Thyroid gland (tissue), 4 donors: Measurements from ENCODE around the gene XDH. TPM values are rescaled to one million over a fixed set of nuclear protein-coding genes. Genes with fewer than 3 reads are reported as not detected.
A peak's percentile ranks its signal among the peaks of the same experiment; 100 is the strongest.

Experiments used
- DNase-seq, 2 donors: peaks; one replicate each; pipeline ENCODE4 v3.0.0-alpha.2; 2019
- H3K27ac ChIP-seq, 3 donors: fragments of 200-600 bp; sonication (generic); 1 replicate in 2 of 3; 2 replicates in 1 of 3; pipeline ENCODE4 v1.5.1; 2016 to 2019; ENCODE audit warnings: mild to moderate bottlenecking in 1 of 3, moderate library complexity in 1 of 3
- H3K27me3 ChIP-seq: fragments of 200-600 bp; sonication (generic); one replicate; pipeline ENCODE4 v1.5.1; 2019
- H3K36me3 ChIP-seq, 2 donors: fragments of 200-600 bp; sonication (generic); one replicate each; pipeline ENCODE4 v1.5.1; 2016 to 2019
- H3K4me1 ChIP-seq, 2 donors: fragments of 200-600 bp; sonication (generic); one replicate each; pipeline ENCODE4 v1.5.1; 2017 to 2019
- H3K4me3 ChIP-seq, 3 donors: fragments of 200-600 bp; sonication (generic); replicated peaks in 1 of 3; 1 replicate in 2 of 3; 2 replicates in 1 of 3; pipeline ENCODE4 v1.5.1; 2016; ENCODE audit warnings: mild to moderate bottlenecking in 1 of 3
- H3K9me3 ChIP-seq: fragments of 200-600 bp; sonication (generic); one replicate; pipeline ENCODE4 v1.5.1; 2017
- POLR2A ChIP-seq, 2 donors: fragments of 450-650 bp; IDR thresholded peaks; one replicate each; pipeline ENCODE4 v1.6.1; 2017; ENCODE audit warnings: antibody characterized with exemption in 2 of 2, mild to moderate bottlenecking in 2 of 2, moderate library complexity in 1 of 2
- WGBS, 2 donors: methylation state at CpG; one replicate each; pipeline ENCODE4 v1.1.5; 2017; 5-methylcytosine and 5-hydroxymethylcytosine counted together
- intact Hi-C: fragments of 100-400 bp; cut with DNase I; formaldehyde crosslinking; loops from one replicate; pipeline ENCODE4 v1.15.1; 2023
- total RNA-seq, 4 donors: library from RNA; depleted of rRNA; stranded (reverse); fragments of >200 nt; gene quantifications; one replicate each; pipeline ENCODE4 v1.2.3, GENCODE V29; 2016
- TF ChIP-seq, protein P1 (sequence below), 6 experiments: fragments of 200-600 bp in 3 of 6; fragments of 450-650 bp in 3 of 6; sonication (generic) in 3 of 6; IDR thresholded peaks; one replicate each; pipeline ENCODE4 v1.5.1; 2016 to 2019; ENCODE audit warnings: antibody characterized with exemption in 6 of 6, mild to moderate bottlenecking in 2 of 6, inconsistent platforms in 1 of 6, moderate library complexity in 1 of 6

Gene XDH
- total RNA-seq, 4 donors from 2014 or later = 0.13 to 2.6 (median 1.9) TPM; not detected in 1

DNA sequence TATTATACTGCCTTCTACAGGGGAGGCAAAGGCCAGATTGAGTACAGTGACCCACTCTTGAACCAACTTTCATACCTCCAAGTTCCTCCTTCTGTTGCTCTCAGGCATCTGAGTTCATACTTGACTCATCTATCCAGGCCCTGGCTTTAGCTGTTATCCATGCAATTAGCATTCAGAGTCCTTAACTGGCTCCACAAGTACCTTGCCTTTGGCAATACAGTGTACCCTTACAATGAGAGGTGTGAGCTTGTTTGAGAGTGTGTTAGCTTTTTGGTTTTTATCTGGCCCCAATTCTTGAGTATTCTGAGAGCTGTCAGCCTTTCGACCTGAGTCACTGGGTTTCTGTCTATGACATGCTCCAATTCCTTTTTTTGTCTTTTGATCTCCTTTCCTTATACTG, 120.3 kb downstream of the XDH start:
- Histone ChIP-seq H3K27ac (no peak overlapping the region), H3K27me3 (no peaks in the 10 kb centered on the region), H3K36me3 (no peaks in the 10 kb centered on the region), H3K9me3 (no peaks in the 10 kb centered on the region), H3K4me1 (no peaks in the 10 kb centered on the region), H3K4me3 (no peak overlapping the region)
- WGBS, 2 donors = 80 to 81% methylated on average over 1 of the region's 1 CpG
- TF ChIP-seq, protein P1, sequence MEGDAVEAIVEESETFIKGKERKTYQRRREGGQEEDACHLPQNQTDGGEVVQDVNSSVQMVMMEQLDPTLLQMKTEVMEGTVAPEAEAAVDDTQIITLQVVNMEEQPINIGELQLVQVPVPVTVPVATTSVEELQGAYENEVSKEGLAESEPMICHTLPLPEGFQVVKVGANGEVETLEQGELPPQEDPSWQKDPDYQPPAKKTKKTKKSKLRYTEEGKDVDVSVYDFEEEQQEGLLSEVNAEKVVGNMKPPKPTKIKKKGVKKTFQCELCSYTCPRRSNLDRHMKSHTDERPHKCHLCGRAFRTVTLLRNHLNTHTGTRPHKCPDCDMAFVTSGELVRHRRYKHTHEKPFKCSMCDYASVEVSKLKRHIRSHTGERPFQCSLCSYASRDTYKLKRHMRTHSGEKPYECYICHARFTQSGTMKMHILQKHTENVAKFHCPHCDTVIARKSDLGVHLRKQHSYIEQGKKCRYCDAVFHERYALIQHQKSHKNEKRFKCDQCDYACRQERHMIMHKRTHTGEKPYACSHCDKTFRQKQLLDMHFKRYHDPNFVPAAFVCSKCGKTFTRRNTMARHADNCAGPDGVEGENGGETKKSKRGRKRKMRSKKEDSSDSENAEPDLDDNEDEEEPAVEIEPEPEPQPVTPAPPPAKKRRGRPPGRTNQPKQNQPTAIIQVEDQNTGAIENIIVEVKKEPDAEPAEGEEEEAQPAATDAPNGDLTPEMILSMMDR (IDR thresholded peaks at IDR 0.05) = no peak
- TF ChIP-seq POLR2A (IDR thresholded peaks at IDR 0.05) = no peak
- intact Hi-C loops = no loop called here
- no peak for DNase-seq

DNA sequence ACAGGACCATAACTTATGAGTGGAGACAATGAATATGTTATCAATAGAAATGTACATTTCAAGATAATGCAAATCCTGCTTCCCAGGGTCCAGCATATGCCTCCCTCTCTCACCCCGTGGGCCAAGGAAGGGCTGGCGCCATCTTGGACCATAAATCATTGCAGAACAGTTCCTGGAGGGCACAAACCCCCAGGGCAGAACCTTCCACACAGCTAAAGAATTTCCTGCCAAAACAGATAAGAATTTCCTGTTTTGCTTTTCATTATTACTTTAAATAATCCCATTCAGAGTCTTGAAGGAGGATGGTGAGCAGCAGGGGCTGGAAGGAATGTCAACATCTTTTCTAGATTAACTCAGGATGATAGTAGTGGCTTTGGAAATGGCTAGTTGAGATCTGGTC, 126.9 kb downstream of the XDH start:
- H3K4me3 ChIP-seq = no peak overlapping the region
- DNase-seq = no peak
- H3K27ac ChIP-seq = no peak overlapping the region
- H3K36me3 ChIP-seq = no peaks in the 10 kb centered on the region
- TF ChIP-seq, protein P1 (IDR thresholded peaks at IDR 0.05) = no peak
- TF ChIP-seq POLR2A (IDR thresholded peaks at IDR 0.05) = no peak
- whole genome bisulfite sequencing, 2 donors = 61 to 80% methylated on average over 2 of the region's 2 CpGs
- no peaks in the 10 kb centered on the region for H3K27me3 ChIP-seq
- H3K4me1 ChIP-seq = no peaks in the 10 kb centered on the region
- H3K9me3 ChIP-seq = no peaks in the 10 kb centered on the region
- intact Hi-C loops = no loop called here

DNA sequence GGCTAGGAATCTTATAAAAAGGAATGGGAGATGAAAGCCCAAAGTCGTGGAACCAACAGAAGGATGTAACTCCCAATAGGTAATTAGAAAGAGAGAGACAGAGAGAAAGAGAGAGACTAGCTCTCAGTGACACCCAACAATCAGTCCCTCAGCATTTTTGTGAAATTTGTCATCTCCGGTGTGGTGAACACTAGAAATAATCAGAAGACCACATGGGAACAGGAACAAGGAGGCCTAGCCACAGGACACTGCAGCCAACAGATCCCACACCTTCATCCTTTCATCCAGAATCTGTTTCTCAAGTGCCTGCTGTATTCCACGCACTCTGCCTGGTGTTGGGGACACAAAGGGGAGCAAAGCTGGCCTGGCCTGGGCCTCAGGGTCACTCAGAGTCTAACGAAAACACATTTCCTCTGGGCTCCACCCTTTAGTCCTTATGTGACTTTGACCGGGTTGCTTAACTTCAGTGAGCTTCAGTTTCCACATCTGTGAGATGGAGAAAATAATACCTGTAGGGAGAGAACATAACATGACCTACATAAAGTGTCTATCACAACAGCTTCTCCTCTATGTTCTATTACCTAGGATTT, 127.5 kb downstream of the XDH start:
- H3K36me3 ChIP-seq = no peaks in the 10 kb centered on the region
- 82 to 87% methylated on average over 5 of the region's 5 CpGs for WGBS, 2 donors
- H3K9me3 ChIP-seq = no peaks in the 10 kb centered on the region
- intact Hi-C loops = no loop called here
- TF ChIP-seq, protein P1 (IDR thresholded peaks at IDR 0.05) = no peak
- TF ChIP-seq POLR2A (IDR thresholded peaks at IDR 0.05) = no peak
- DNase-seq = no peak
- no peak overlapping the region for H3K4me3 ChIP-seq
- H3K27me3 ChIP-seq = no peaks in the 10 kb centered on the region
- no peak overlapping the region for H3K27ac ChIP-seq
- no peaks in the 10 kb centered on the region for H3K4me1 ChIP-seq

DNA sequence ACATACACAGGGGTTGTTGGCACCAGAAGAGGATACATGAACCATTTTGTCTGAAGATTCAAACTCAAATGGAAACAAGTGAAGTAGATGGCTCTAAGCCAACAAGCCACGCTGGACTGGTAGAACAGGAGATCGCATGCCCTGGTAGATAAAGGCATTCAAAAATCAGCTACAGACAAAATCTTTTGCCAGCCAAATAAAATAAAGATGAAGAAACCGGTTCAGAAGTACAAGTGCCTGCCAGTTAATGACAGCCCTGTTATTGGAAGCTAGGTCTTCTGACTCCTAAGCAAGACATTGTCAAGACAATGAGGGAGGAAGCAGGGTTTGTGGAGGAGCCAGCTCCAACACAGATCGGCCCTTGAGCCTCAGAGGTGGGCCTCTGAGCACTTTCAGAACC, 128.3 kb downstream of the XDH start:
- Histone ChIP-seq H3K9me3 (no peaks in the 10 kb centered on the region), H3K27me3 (no peaks in the 10 kb centered on the region), H3K36me3 (no peaks in the 10 kb centered on the region), H3K4me1 (no peaks in the 10 kb centered on the region), H3K27ac (no peak overlapping the region), H3K4me3 (no peak overlapping the region)
- intact Hi-C loops = no loop called here
- WGBS, 2 donors = 48 to 50% methylated on average over 4 of the region's 4 CpGs
- peak in 1 of 2 donors; percentile 3 for DNase-seq
- TF ChIP-seq, protein P1 (IDR thresholded peaks at IDR 0.05) = no peak

Other genes starting within 250 kb of the XDH start
- gene CAPN14, start 197.2 kb downstream of the XDH start, total RNA-seq = under 1 TPM in 2 of 4 donors, not detected in 2; 0.15 to 0.27 TPM
- 1 to 10 TPM; 4.2 to 9.2 (median 5.5) TPM for gene EHD3, start 180.6 kb downstream of the XDH start, total RNA-seq
- under 1 TPM in 1 of 4 donors, not detected in 3; 0.13 TPM for gene SRD5A2, start 166.2 kb upstream of the XDH start, total RNA-seq